Lung (tissue), 12 donors: ENCODE data around the gene GLRA2. TPM values are rescaled to one million over a fixed set of nuclear protein-coding genes. Genes with fewer than 3 reads are reported as not detected.

Experiments used
- ATAC-seq: fragments of 200-7000 bp; cut with Tn5 transposase; one replicate; pipeline ENCODE4 v1.9.1; 2020; ENCODE audit warnings: moderate number of reproducible peaks; ENCODE audit not compliant: insufficient read depth, low FRiP score
- DNase-seq, 3 donors: peaks; one replicate each; pipeline ENCODE4 v3.0.0-alpha.2; 2013 to 2017
- H3K27ac ChIP-seq, 2 donors: one replicate each; pipeline ENCODE4 v1.5.1; 2013; ENCODE audit warnings: mild to moderate bottlenecking in 2 of 2, moderate library complexity in 2 of 2, control low read depth in 1 of 2, inconsistent platforms in 1 of 2, low read depth in 1 of 2, low read length in 1 of 2
- H3K27me3 ChIP-seq, 3 donors: one replicate each; pipeline ENCODE4 v1.5.1; 2013; ENCODE audit warnings: low read length in 2 of 3; ENCODE audit not compliant: control insufficient read depth in 3 of 3, insufficient read depth in 3 of 3
- H3K36me3 ChIP-seq, 4 donors: one replicate each; pipeline ENCODE4 v1.5.1; 2013; ENCODE audit warnings: low read length in 4 of 4, mild to moderate bottlenecking in 1 of 4, moderate library complexity in 1 of 4; ENCODE audit not compliant: control insufficient read depth in 4 of 4, insufficient read depth in 4 of 4
- H3K4me1 ChIP-seq, 5 donors: one replicate each; pipeline ENCODE4 v1.5.1; 2013; ENCODE audit warnings: low read length in 5 of 5, mild to moderate bottlenecking in 2 of 5, moderate library complexity in 1 of 5; ENCODE audit not compliant: control insufficient read depth in 5 of 5, insufficient read depth in 5 of 5
- H3K4me3 ChIP-seq: one replicate; pipeline ENCODE4 v1.5.1; 2013; ENCODE audit warnings: mild to moderate bottlenecking, control low read depth, moderate library complexity
- H3K9ac ChIP-seq, 2 donors: one replicate each; pipeline ENCODE4 v1.5.1; 2013; ENCODE audit warnings: low read length in 2 of 2, control low read depth in 1 of 2; ENCODE audit not compliant: insufficient read depth in 1 of 2
- H3K9me3 ChIP-seq, 4 donors: one replicate each; pipeline ENCODE4 v1.5.1; 2013; ENCODE audit warnings: low read length in 3 of 4, mild to moderate bottlenecking in 1 of 4, moderate library complexity in 1 of 4; ENCODE audit not compliant: control insufficient read depth in 4 of 4, insufficient read depth in 3 of 4
- CTCF ChIP-seq: IDR thresholded peaks from 2 replicates; pipeline ENCODE4 v1.5.1; 2012; ENCODE audit warnings: mild to moderate bottlenecking; ENCODE audit errors: control extremely low read depth, extremely low read depth
- WGBS, 2 donors: extraction: QIAGEN DNeasy Blood & Tissue Kit; methylation state at CpG; one replicate each; pipeline ENCODE4 v1.1.7; 2013; 5-methylcytosine and 5-hydroxymethylcytosine counted together
- polyA plus RNA-seq, 2 donors: library from polyadenylated mRNA; stranded (reverse); fragments of 200-250 nt; gene quantifications; one replicate each; pipeline ENCODE4 v1.2.1, GENCODE V29; 2013
- total RNA-seq, 2 donors: library from RNA; depleted of rRNA in 1 of 2; stranded (reverse); fragments of >200 nt in 1 of 2; gene quantifications; one replicate each; pipeline ENCODE4 v1.2.1, GENCODE V29; 2014 to 2021
- donor health status: control.
- donor health status: control.
- donor health status: Bipolar disorder and iron deficiency.
- donor health status: healthy.
- donor health status: DM: yes; HTN: yes; CAD: no.

The GLRA2 gene
- total and polyA plus RNA-seq, 4 donors: 0.60 TPM; not detected in 3

DNA sequence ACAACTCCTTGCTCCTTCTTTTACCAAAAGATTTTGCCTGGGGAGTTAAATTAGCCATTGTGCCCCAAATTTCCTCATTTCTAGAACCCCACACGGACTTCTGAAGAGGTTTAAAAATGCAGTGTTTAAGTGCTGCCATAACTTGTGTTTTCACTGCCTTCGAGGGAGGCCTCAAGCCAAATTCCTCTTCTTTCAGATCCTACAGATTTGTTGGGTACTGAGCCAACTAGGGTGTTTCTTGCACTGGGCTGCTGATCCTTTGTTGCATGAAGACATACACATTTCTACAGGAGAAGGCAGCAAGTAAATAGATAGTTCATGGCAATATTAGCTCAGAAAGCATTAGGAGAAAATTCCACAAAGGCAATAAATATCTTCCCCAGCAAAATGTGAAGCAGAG lies 43.8 kb downstream of the GLRA2 start:
- Histone ChIP-seq H3K27me3 (peaks cover 0 to 21% (median 3%) of the 10 kb centered on the region in 3 donors), H3K27ac (no peak overlapping the region), H3K36me3 (no peaks in the 10 kb centered on the region), H3K9me3 (no peaks in the 10 kb centered on the region), H3K9ac (no peak overlapping the region), H3K4me1 (peaks cover 0 to 4% (median 0%) of the 10 kb centered on the region in 5 donors), H3K4me3 (no peak overlapping the region)
- peak; percentile 41 to 76 (median 70) for DNase-seq
- 39 to 76% methylated on average over 2 of the region's 2 CpGs for WGBS, 2 donors
- ATAC-seq: no peak
- no peak for TF ChIP-seq CTCF

GRCh38 chrX:14581081-14581480 lies 51.7 kb downstream of the GLRA2 start:
- no peak for TF ChIP-seq CTCF
- Histone ChIP-seq H3K4me1 (no peaks in the 10 kb centered on the region), H3K27me3 (peaks cover 0 to 29% (median 0%) of the 10 kb centered on the region in 3 donors), H3K9ac (no peak overlapping the region), H3K4me3 (no peak overlapping the region), H3K27ac (no peak overlapping the region), H3K9me3 (no peaks in the 10 kb centered on the region), H3K36me3 (no peaks in the 10 kb centered on the region)
- ATAC-seq (no peak), DNase-seq (no peak)
- WGBS, 2 donors: 88 to 96% methylated on average over 8 of the region's 8 CpGs

DNA sequence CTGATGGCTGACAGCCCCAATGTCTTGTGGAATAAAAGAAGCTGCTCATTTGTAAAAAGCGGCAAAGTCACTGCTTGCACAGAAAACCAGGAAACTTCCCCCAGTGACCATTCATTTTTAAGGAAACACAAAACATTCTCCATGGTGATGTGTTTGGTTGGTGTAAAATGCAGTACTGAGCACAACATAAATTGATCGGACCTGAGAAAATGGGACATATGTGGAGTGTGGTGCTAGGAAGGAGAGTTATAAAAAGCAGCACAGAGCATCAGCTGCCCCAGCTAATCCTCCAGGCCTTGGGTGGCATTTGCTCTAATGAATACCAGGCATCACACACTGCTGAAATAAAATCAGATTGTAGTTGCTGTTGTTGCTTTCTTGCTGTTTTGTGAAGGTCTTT lies 55.2 kb downstream of the GLRA2 start:
- 90 to 94% methylated on average over 2 of the region's 2 CpGs for WGBS, 2 donors
- TF ChIP-seq CTCF: no peak
- H3K4me1 ChIP-seq: no peaks in the 10 kb centered on the region
- H3K27ac ChIP-seq: no peak overlapping the region
- no peak overlapping the region for H3K4me3 ChIP-seq
- no peaks in the 10 kb centered on the region for H3K9me3 ChIP-seq
- H3K27me3 ChIP-seq: peaks cover 0 to 18% (median 0%) of the 10 kb centered on the region in 3 donors
- H3K36me3 ChIP-seq: no peaks in the 10 kb centered on the region
- DNase-seq (no peak), ATAC-seq (no peak)
- no peak overlapping the region for H3K9ac ChIP-seq

- Histone ChIP-seq H3K9me3 (no peaks in the 10 kb centered on the region), H3K36me3 (no peaks in the 10 kb centered on the region), H3K4me1 (no peaks in the 10 kb centered on the region), H3K27ac (no peak overlapping the region), H3K9ac (no peak overlapping the region), H3K27me3 (peaks cover 0 to 4% (median 0%) of the 10 kb centered on the region in 3 donors), H3K4me3 (no peak overlapping the region)
- WGBS, 2 donors: 67 to 93% methylated on average over 2 of the region's 2 CpGs
- no peak for ATAC-seq
- no peak for TF ChIP-seq CTCF
- no peak for DNase-seq
Measured at GRCh38 chrX:14590216-14590615, 60.9 kb downstream of the GLRA2 start.
